HG03571 (cell line): Measurements from ENCODE around the gene LDLRAD4.

Experiments
- ATAC-seq: cut with Tn5 transposase; IDR thresholded peaks from one replicate; pipeline ENCODE4 v1.9.1; 2021; ENCODE audit not compliant: unreplicated experiment

LDLRAD4 gene

GRCh38 chr18:13499803-13500202 is 281.2 kb downstream of the LDLRAD4 start:
- no peak for ATAC-seq

DNA sequence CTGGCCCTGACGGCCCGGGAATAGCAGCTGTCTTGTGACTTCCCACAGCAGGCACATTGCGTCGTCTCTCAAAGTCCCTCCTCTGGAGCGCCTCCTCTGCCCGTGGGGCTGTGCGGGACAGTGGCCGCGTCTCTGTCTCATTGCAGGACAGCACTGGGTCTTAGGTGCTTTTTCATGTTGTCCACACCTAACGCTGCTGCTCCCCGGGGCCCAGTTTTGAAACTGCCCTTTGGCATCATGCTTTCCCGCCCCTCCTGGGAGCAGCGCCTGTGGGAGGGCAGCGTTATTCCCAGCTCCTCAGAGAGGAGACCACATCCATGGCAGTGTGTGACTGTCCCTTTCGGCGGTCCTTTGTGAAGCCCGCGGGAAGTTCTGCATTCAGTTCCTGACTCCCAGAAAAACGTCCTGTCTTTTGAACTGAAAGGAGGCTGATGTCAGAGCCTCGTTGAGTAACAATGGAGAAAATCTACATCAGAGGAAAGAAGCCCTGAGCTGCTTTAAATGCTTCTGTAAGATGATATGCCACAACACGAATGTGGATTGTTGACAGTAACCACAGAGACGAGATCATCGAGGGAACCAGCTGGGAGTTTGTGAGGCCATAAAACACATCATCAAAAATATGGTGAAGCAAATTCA is 281.8 kb downstream of the LDLRAD4 start:
- ATAC-seq: no peak

GRCh38 chr18:13500869-13501542 is 282.4 kb downstream of the LDLRAD4 start:
- ATAC-seq: no peak

GRCh38 chr18:13501543-13501887 is 283.0 kb downstream of the LDLRAD4 start:
- ATAC-seq: no peak

- ATAC-seq: peak; percentile 71
Measured at GRCh38 chr18:13501891-13502290, 283.3 kb downstream of the LDLRAD4 start.

GRCh38 chr18:13502585-13502984 is 284.0 kb downstream of the LDLRAD4 start:
- no peak for ATAC-seq

DNA sequence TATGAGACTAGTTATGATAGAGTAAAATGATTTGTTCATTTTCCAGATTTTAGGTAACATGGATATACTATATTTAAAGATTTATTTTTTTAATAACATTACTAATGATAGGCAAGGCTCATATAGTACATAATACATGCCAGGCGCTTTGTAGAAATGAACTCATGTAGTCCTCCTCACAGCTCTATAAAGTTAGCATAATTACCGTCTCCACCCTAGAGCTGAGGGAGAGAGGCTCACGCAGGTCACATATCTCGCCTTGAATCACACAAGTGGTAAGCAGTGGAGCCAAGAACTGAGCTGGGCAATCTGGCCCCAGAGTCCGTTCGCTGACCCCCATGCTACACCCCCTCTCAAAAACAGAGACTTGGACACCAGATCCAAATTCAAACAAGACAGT is 285.3 kb downstream of the LDLRAD4 start:
- ATAC-seq: no peak

- no peak for ATAC-seq
Measured at GRCh38 chr18:13505780-13506345, 287.3 kb downstream of the LDLRAD4 start.

DNA sequence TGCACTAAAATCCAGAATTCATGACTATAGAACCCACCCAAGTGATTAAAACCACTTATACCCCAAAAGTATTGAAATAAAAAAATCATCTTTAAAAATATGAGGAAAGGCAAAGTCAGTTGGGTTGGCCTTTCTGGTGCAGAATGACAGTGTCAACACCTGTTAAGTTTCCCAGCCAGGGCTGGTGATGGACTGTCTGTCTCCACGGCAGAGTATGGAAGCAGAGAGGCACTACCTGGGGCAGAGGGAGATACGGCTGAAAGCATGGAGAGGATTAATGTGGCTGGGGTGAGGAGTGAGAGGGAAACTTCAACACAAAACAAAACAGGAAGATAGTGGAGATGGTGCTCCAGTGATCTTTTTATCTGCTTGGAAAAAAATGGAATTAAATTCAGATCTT is 292.0 kb downstream of the LDLRAD4 start:
- no peak for ATAC-seq

DNA sequence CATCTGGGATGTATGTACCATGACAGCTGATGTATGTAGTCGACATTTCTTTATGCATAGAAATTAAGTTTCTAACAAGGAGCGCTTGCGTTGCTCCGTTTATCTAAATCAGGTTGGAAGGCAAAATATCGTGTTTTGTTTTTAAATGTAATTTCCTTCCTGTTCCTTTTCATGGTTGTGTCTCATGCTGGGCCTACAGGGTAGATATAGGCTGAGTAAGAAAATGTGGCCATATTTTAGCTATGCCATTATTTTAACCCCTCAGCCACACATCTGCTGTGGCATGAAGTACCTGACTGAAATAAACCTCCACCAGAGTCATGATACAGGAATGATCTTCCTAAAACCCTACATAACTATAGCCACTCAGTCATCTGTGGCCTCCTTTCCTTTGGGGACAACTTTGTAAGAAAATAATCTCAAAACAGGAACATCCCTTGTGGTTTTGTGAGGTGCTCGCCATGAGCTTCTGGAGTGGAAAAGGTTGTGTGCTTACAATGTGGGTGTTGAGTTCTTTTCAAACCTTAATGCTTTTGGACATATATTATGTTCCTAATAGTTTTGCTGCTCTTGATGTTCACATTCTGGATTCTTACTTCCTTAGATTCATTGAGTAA is 293.5 kb downstream of the LDLRAD4 start:
- no peak for ATAC-seq

DNA sequence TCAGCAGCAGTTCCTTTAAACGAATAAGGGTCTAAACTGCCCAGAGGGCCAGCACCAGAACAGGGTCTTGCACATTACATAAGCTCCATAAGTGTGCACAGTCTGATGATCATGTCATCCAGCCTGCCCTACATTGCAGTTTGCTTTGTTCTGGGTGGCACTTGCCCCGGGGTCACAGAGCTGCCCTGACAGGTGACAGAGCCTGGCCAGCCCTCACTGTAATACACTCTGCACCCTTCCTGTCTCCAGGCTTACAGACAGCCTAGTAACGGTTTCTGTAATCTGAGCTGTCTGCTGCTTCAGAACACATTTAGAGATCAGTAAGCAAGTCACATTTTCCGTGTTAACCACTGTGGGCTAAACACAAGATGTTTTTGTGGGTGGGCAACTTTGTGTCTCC is 294.5 kb downstream of the LDLRAD4 start:
- ATAC-seq: no peak

- ATAC-seq: no peak
Measured at GRCh38 chr18:13513481-13513880, 294.9 kb downstream of the LDLRAD4 start.

GRCh38 chr18:13514558-13514957 is 296.0 kb downstream of the LDLRAD4 start:
- ATAC-seq: no peak

DNA sequence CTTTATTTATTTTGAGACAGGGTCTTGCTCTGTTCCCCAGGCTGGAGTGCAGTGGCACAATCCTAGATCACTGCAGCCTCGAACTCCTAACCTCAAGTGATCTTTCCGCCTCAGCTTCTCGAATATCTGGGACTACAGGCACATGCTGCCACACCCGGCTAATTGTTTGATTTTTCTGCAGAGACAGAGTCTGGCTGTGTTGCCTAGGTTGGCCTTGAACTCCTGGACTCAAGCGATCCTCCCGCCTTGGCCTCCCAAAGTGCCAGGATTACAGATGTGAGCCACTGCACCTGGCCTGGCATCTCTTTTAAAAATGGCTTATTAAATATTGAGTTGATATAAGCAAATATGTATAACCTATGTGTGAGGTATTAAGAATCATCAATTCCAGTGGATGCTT is 298.3 kb downstream of the LDLRAD4 start:
- no peak for ATAC-seq

DNA sequence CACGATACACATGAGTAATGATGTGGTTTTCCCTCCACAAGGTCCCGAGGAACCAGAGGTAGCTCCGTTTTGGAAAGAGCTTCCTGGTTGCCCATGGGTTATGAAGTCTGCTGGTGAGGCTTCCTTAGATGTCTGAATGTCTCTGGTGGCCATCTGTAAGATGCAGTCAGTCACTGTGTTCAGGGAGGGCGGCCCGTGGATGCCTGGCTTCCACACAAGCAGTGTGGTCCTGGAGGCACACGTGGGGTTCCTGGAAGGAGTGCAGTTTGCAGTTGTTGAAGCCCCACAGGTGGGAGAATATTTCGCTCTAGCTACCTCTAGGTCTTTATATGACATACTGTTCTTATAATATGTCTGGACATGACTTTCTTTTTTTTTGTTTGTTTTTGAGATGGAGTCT is 298.8 kb downstream of the LDLRAD4 start:
- no peak for ATAC-seq

DNA sequence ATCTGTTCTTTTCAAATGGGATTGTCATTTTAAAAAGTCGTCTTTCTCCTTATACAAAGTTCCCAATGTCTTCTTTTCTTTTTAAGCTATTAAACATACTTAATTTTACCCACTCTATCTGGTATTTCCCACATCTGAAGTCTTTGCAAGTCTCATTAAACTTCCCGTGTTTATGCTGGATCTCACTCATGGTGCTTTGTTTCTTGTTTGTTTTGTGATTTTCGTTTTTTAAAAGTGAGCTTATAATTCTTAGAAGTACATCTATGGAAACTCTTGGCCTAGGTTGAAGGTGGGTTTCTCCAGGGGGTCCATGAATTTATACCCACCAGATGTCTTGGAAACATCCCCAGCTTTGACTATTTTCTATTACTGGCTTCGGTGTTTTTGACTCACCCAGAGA is 299.8 kb downstream of the LDLRAD4 start:
- no peak for ATAC-seq

DNA sequence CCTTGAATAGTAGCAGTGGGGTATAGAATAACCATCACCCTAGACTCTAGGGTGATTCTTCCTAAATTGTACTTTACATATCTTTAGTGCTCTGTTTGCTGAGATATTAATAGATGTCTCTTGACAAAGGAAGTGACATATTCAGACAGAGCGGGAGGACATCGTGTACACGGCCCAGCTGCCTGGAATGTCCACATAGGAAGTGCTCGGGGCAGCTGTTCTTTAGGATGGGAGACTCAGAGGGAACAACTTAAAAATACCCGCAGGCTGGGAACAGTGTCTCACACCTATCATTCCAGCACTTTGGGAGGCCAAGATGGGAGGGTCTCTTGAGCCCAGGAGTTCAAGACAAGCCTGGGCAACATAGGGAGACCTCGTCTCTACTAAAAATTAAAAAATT is 301.7 kb downstream of the LDLRAD4 start:
- no peak for ATAC-seq

DNA sequence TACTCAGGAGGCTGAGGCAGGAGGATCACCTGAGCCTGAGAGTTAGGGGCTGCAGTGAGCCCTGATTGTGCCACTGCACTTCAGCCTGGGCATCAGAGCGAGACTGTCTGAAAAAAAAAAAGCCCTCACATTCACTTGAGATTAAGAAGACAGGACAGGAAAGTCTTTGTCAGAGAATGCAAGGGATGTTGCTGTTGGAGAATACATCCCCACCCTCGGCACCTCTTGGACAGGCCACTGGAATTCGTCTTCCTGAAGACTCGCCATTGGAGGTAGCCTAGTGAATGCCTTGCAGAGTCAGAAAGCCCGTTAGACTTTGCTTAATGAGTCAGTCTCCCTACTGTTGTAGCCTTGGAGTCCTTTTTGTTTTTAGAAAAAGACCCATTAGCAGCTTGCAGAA is 302.2 kb downstream of the LDLRAD4 start:
- ATAC-seq: no peak

DNA sequence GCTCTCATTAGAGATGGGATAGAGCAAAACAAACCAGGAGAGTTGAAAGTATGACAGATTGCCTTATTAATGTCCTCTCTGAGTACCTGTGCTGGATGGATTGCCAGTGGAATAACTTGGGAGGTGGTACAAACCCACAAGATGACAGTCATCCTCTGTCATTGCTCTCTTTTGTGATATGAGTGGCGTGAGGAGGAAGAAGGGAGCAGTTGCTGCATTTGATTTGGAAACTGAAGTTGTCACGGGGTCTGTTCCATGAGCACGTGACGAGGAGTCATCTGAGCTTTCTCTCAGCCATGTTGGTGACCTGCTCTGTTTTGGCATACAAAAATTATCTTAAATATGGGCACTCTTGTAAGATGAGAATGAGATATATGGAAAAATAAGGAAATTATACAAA is 302.9 kb downstream of the LDLRAD4 start:
- ATAC-seq: no peak

- ATAC-seq: no peak
Measured at GRCh38 chr18:13522256-13522655, 303.7 kb downstream of the LDLRAD4 start.

DNA sequence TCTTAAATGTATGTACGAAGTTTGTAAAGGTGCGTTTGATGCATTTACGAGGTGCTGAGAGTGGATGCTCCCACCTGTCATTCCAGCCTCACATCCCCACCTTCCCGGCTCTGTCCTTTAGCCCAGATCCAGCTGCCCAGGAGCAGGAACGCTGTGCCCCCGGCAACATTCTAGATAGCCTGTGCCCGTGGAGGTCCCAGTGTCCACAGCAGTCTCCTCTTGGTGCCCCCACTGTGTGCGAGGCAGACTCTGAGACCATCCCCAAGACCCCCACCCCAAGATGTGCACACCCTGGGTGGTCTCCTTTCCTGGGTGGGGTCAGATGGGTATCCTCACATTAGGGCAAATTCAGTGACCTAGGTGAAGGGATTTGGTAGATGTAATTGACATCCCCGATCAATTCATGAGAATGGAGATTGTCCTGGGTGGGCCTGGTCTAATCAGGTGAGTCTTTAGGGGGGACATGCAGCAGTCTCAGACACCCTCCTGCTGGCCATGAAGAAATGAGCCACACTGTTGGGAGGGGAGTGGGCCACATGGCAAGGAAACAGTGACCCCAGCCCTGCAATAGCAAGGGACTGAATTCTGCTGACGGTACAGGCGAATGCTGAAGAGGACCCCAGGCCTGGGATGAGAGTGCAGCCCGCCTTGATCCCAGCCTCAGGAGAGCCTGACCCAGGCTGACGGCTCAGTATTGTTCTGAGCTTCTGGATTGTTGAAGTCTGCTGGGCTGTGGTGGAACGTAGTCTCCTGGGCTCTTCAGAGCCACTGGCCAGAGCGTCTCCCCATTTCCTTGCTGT is 304.5 kb downstream of the LDLRAD4 start:
- ATAC-seq: no peak
